Activated CD4-positive, alpha-beta T cell treated with anti-CD3 and anti-CD28 coated beads, Interleukin-2, amount 10 ng/mL, durations not matched to agents 24 days and 14 days (primary cell): Measurements from ENCODE around the gene GBF1. TPM values are rescaled to one million over a fixed set of nuclear protein-coding genes. Genes with fewer than 3 reads are reported as not detected.
A peak's percentile ranks its signal among the peaks of the same experiment; 100 is the strongest.

Experiments
- DNase-seq: peaks from one replicate; pipeline ENCODE4 v3.0.0; 2022
- H3K27ac Mint-ChIP-seq: one replicate; pipeline ENCODE4 v1.8.0; 2022; ENCODE audit warnings: mild to moderate bottlenecking, mixed read lengths
- H3K27me3 Mint-ChIP-seq: one replicate; pipeline ENCODE4 v1.8.0; 2022; ENCODE audit warnings: mixed read lengths
- H3K36me3 Mint-ChIP-seq: one replicate; pipeline ENCODE4 v1.8.0; 2022; ENCODE audit warnings: low read depth, mild to moderate bottlenecking, mixed read lengths
- H3K4me1 Mint-ChIP-seq: one replicate; pipeline ENCODE4 v1.8.0; 2021; ENCODE audit warnings: mixed read lengths
- H3K4me3 Mint-ChIP-seq: one replicate; pipeline ENCODE4 v1.8.0; 2022; ENCODE audit warnings: mild to moderate bottlenecking, moderate library complexity, mixed read lengths
- H3K9me3 Mint-ChIP-seq: one replicate; pipeline ENCODE4 v1.8.0; 2021; ENCODE audit warnings: mixed read lengths
- intact Hi-C: fragments of 100-400 bp; cut with micrococcal nuclease; formaldehyde crosslinking; loops from one replicate; pipeline ENCODE4 v1.15.1; 2023
- total RNA-seq: library from RNA; stranded (reverse); gene quantifications from 2 replicates; pipeline ENCODE4 v1.2.3, GENCODE V29; 2022

GBF1 gene
- total RNA-seq, 1 donor from 2014 or later, result 47.7 TPM

DNA sequence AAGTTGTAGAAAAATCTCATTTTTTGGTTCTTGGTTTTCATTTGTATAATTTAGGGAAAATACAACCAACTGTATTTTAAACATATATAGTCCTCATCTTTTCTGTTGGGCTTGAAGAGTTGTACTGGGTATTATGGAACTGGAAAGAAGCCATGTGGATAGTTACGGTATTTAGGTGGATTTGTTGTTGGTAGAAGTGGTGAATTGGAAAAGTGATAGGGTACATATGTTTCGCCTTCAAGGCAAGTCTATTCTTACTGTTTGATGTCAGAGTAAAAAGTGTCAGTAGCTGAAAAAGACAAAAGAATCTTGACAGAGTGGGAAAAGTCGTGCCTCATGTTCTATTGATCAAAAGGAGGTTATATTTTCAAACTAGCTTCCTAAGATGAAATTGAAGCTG lies 64.6 kb downstream of the GBF1 start:
- DNase-seq, result no peak
- Mint-ChIP-seq H3K4me3 (no peak overlapping the region), H3K9me3 (no peaks in the 10 kb centered on the region), H3K4me1 (peaks cover 34% of the 10 kb centered on the region), H3K36me3 (peaks cover 17% of the 10 kb centered on the region), H3K27ac (no peak overlapping the region), H3K27me3 (no peaks in the 10 kb centered on the region)
- intact Hi-C loops, result no loop called here

GRCh38 chr10:102310361-102311024 lies 65.2 kb downstream of the GBF1 start:
- H3K4me1 Mint-ChIP-seq, result peaks cover 34% of the 10 kb centered on the region
- intact Hi-C loops, result no loop called here
- DNase-seq, result no peak
- no peak overlapping the region for H3K27ac Mint-ChIP-seq
- no peaks in the 10 kb centered on the region for H3K9me3 Mint-ChIP-seq
- no peaks in the 10 kb centered on the region for H3K27me3 Mint-ChIP-seq
- H3K4me3 Mint-ChIP-seq, result no peak overlapping the region
- peaks cover 17% of the 10 kb centered on the region for H3K36me3 Mint-ChIP-seq

DNA sequence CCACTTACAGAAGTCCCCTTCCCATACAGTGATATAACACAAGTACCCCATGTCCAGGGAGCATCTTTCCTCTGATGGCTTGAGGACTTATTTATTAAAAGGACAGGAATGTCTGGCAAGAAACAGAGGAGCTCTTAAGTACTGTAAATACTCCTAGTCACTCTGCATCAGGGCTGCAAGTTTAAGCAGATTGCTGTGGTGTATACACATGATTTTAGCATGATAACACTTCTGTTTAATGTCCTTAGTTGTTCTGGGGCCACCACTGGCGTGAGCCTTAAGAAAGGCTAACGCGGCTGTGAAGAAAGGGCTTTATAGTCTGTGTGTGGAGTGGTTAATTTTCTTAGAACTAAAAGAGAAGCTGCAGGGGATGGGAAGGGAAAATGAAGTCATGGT lies 65.7 kb downstream of the GBF1 start:
- no peak for DNase-seq
- intact Hi-C loops, result no loop called here
- Mint-ChIP-seq H3K4me1 (peaks cover 34% of the 10 kb centered on the region), H3K9me3 (no peaks in the 10 kb centered on the region), H3K27me3 (no peaks in the 10 kb centered on the region), H3K36me3 (peaks cover 16% of the 10 kb centered on the region), H3K4me3 (no peak overlapping the region), H3K27ac (no peak overlapping the region)

DNA sequence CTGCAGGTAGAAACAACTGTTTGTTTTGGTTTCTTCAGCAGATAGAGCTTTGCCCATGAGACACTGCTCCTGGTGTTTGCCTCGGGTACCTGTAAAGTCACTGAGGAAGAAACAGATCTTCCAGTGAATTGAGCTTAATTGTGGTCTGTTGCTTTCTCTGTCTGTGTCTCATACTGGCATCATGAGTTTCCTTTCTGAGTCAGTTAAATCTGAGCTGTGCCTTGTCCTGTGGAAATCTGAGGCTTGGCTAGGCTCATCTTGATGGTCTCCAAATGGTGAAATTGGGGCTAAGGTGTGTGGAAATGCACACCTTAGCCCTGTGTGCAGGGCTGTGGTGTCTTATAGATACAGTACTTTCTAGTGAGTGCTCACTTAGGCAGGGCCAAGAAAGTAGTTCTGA lies 67.4 kb downstream of the GBF1 start:
- Mint-ChIP-seq H3K36me3 (peaks cover 8% of the 10 kb centered on the region), H3K4me3 (no peak overlapping the region), H3K27me3 (no peaks in the 10 kb centered on the region), H3K4me1 (peaks cover 36% of the 10 kb centered on the region), H3K27ac (no peak overlapping the region), H3K9me3 (no peaks in the 10 kb centered on the region)
- no peak for DNase-seq
- intact Hi-C loops, result no loop called here

DNA sequence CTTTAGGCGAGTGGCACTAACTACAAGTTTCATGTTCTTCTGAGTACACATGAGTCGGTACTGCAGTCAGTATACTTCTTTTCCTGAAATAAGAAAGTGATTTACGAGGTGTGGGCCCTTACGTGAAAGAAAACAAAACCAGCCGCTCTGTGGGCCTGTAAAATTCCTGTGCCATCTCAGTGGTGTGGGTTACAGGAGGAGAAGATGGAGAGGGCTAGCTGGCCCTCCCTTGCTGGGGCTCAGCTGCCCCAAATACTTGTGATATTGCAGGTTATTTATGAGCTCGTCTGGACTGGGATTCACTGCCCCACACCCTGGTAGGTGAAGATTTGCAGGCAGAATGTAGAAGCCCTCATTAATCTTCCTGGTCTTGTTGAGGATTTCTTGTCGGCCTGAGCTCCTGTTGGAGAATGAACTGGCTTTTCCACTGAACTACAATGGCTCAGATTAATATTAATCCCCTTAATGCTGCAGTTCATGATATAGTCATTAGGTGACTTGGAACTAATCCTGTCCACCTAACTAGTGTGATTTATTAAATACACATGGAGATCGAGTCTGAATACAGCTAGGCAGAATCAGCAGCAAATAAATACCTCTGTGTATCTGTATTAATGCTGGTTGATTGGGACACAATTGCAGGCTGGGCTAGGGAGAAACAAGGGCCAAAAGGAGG lies 68.0 kb downstream of the GBF1 start:
- H3K9me3 Mint-ChIP-seq, result no peaks in the 10 kb centered on the region
- peaks cover 2% of the 10 kb centered on the region for H3K36me3 Mint-ChIP-seq
- intact Hi-C loops, result no loop called here
- no peak overlapping the region for H3K27ac Mint-ChIP-seq
- no peak overlapping the region for H3K4me3 Mint-ChIP-seq
- H3K27me3 Mint-ChIP-seq, result no peaks in the 10 kb centered on the region
- DNase-seq, result no peak
- H3K4me1 Mint-ChIP-seq, result peaks cover 36% of the 10 kb centered on the region

GRCh38 chr10:102314801-102315200 lies 69.5 kb downstream of the GBF1 start:
- no peak for DNase-seq
- Mint-ChIP-seq H3K36me3 (no peaks in the 10 kb centered on the region), H3K4me1 (peaks cover 33% of the 10 kb centered on the region), H3K27me3 (no peaks in the 10 kb centered on the region), H3K9me3 (no peaks in the 10 kb centered on the region), H3K4me3 (no peak overlapping the region), H3K27ac (no peak overlapping the region)
- intact Hi-C loops, result no loop called here

GRCh38 chr10:102316421-102316820 lies 71.1 kb downstream of the GBF1 start:
- Mint-ChIP-seq H3K4me3 (no peak overlapping the region), H3K27ac (no peak overlapping the region), H3K9me3 (no peaks in the 10 kb centered on the region), H3K36me3 (peaks cover under 1% of the 10 kb centered on the region), H3K4me1 (peaks cover 19% of the 10 kb centered on the region), H3K27me3 (no peaks in the 10 kb centered on the region)
- intact Hi-C loops, result no loop called here
- no peak for DNase-seq

- peak; percentile 85 for DNase-seq
- H3K4me3 Mint-ChIP-seq, result no peak overlapping the region
- intact Hi-C loops, result no loop called here
- H3K9me3 Mint-ChIP-seq, result no peaks in the 10 kb centered on the region
- no peaks in the 10 kb centered on the region for H3K27me3 Mint-ChIP-seq
- no peak overlapping the region for H3K27ac Mint-ChIP-seq
- H3K4me1 Mint-ChIP-seq, result peaks cover 17% of the 10 kb centered on the region
- peaks cover 9% of the 10 kb centered on the region for H3K36me3 Mint-ChIP-seq
Measured at GRCh38 chr10:102322914-102323313, 77.6 kb downstream of the GBF1 start.

GRCh38 chr10:102324061-102324460 lies 78.7 kb downstream of the GBF1 start:
- Mint-ChIP-seq H3K36me3 (peaks cover 10% of the 10 kb centered on the region), H3K4me1 (peaks cover 17% of the 10 kb centered on the region), H3K4me3 (no peak overlapping the region), H3K9me3 (no peaks in the 10 kb centered on the region), H3K27ac (no peak overlapping the region), H3K27me3 (no peaks in the 10 kb centered on the region)
- intact Hi-C loops, result no loop called here
- DNase-seq, result no peak

DNA sequence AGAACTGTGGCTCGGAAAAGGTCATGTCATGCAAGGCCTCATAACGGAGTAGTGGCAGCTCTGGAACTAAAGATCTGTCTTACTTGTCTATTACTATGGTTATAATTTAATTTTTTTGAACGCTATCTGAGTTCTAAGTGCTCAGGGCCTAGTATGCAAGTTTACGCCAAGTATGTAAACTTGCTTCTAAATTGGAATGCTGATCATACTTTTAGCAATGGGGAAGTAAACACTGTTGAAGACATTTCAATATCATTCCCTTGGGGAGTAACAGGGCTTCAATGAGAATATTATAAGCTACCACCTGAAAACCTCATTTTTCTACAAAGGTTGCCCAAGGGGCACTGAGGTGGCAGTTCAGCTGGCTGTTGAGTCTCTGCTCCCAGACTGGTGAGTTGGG lies 80.7 kb downstream of the GBF1 start:
- Mint-ChIP-seq H3K27ac (no peak overlapping the region), H3K9me3 (no peaks in the 10 kb centered on the region), H3K36me3 (peaks cover 12% of the 10 kb centered on the region), H3K4me1 (peaks cover 15% of the 10 kb centered on the region), H3K4me3 (no peak overlapping the region), H3K27me3 (no peaks in the 10 kb centered on the region)
- intact Hi-C loops, result no loop called here
- DNase-seq, result no peak

- H3K4me1 Mint-ChIP-seq, result peaks cover 15% of the 10 kb centered on the region
- H3K27me3 Mint-ChIP-seq, result no peaks in the 10 kb centered on the region
- DNase-seq, result no peak
- H3K36me3 Mint-ChIP-seq, result peaks cover 9% of the 10 kb centered on the region
- intact Hi-C loops, result no loop called here
- H3K27ac Mint-ChIP-seq, result no peak overlapping the region
- no peaks in the 10 kb centered on the region for H3K9me3 Mint-ChIP-seq
- H3K4me3 Mint-ChIP-seq, result no peak overlapping the region
Measured at GRCh38 chr10:102327002-102327401, 81.7 kb downstream of the GBF1 start.

- no peak for DNase-seq
Measured at GRCh38 chr10:102327641-102328040, 82.3 kb downstream of the GBF1 start.

DNA sequence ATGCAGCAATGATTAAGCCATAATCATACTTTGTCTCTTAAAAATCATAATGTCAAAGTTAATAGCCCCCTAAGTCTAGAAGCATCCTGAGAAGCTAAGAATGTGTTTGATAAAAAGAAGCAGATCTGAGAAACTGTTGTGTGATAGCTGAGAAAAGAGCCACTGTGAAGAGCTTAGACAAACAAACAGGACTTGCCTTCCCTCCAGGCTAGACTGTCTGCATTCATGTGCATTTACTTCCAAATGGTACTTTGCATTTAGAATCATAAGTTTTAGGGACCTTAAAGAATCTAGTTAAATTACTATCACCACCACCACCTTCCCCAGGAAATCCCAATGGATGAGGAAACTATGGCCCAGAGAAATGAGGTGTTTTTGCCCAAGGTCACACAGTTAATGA lies 87.4 kb downstream of the GBF1 start:
- H3K4me1 Mint-ChIP-seq, result peaks cover 3% of the 10 kb centered on the region
- no peaks in the 10 kb centered on the region for H3K27me3 Mint-ChIP-seq
- H3K27ac Mint-ChIP-seq, result no peak overlapping the region
- intact Hi-C loops, result no loop called here
- no peak overlapping the region for H3K4me3 Mint-ChIP-seq
- peaks cover 15% of the 10 kb centered on the region for H3K36me3 Mint-ChIP-seq
- no peak for DNase-seq
- H3K9me3 Mint-ChIP-seq, result no peaks in the 10 kb centered on the region

More at GRCh38 chr10:102327641-102328040, 82.3 kb downstream of the GBF1 start:
- H3K27ac Mint-ChIP-seq, result no peak overlapping the region
- H3K27me3 Mint-ChIP-seq, result no peaks in the 10 kb centered on the region
- no peak overlapping the region for H3K4me3 Mint-ChIP-seq
- H3K36me3 Mint-ChIP-seq, result peaks cover 9% of the 10 kb centered on the region
- intact Hi-C loops, result no loop called here
- no peaks in the 10 kb centered on the region for H3K9me3 Mint-ChIP-seq
- peaks cover 11% of the 10 kb centered on the region for H3K4me1 Mint-ChIP-seq

- H3K27ac Mint-ChIP-seq, result no peak overlapping the region
- peaks cover 9% of the 10 kb centered on the region for H3K4me1 Mint-ChIP-seq
- peaks cover 16% of the 10 kb centered on the region for H3K36me3 Mint-ChIP-seq
- no peaks in the 10 kb centered on the region for H3K27me3 Mint-ChIP-seq
- no peak overlapping the region for H3K4me3 Mint-ChIP-seq
- intact Hi-C loops, result no loop called here
- no peak for DNase-seq
- no peaks in the 10 kb centered on the region for H3K9me3 Mint-ChIP-seq
Measured at GRCh38 chr10:102334101-102334500, 88.8 kb downstream of the GBF1 start.

- Mint-ChIP-seq H3K36me3 (peaks cover 15% of the 10 kb centered on the region), H3K27ac (no peak overlapping the region), H3K4me3 (no peak overlapping the region), H3K9me3 (no peaks in the 10 kb centered on the region), H3K27me3 (no peaks in the 10 kb centered on the region), H3K4me1 (peaks cover 9% of the 10 kb centered on the region)
- no peak for DNase-seq
- intact Hi-C loops, result loop anchor here (5.0 kb wide), 1 partner anchor 53 kb away; no protein-coding TSS in a partner anchor
Measured at GRCh38 chr10:102335184-102335583, 89.9 kb downstream of the GBF1 start.
